Umbilical cord (tissue), 2 donors: ENCODE measurements around the gene BLTP3B. TPM values are rescaled to one million over a fixed set of nuclear protein-coding genes. Genes with fewer than 3 reads are reported as not detected.
"Not testable (repeated sequence)": the region's sequence is repeated elsewhere in the genome, so short reads cannot be mapped to it uniquely, and the experiment has no call there.

Source experiments
- DNase-seq: peaks from one replicate; pipeline ENCODE4 v3.0.0-alpha.2; 2015; ENCODE audit warnings: low spot score
- total RNA-seq: library from RNA; depleted of rRNA; stranded (reverse); fragments of >200 nt; gene quantifications from one replicate; pipeline ENCODE4 v1.2.3, GENCODE V29; 2014; ENCODE audit warnings: low replicate concordance; ENCODE audit not compliant: insufficient read depth

BLTP3B gene
- 104 TPM for total RNA-seq

GRCh38 chr12:100142851-100143559 lies at the start of gene BLTP3B:
Gene BLTP3B (minus strand): TSS chr12:100142874. CDS start chr12:100142635, 239 bp downstream.
- DNase-seq: peak; percentile 89

DNA sequence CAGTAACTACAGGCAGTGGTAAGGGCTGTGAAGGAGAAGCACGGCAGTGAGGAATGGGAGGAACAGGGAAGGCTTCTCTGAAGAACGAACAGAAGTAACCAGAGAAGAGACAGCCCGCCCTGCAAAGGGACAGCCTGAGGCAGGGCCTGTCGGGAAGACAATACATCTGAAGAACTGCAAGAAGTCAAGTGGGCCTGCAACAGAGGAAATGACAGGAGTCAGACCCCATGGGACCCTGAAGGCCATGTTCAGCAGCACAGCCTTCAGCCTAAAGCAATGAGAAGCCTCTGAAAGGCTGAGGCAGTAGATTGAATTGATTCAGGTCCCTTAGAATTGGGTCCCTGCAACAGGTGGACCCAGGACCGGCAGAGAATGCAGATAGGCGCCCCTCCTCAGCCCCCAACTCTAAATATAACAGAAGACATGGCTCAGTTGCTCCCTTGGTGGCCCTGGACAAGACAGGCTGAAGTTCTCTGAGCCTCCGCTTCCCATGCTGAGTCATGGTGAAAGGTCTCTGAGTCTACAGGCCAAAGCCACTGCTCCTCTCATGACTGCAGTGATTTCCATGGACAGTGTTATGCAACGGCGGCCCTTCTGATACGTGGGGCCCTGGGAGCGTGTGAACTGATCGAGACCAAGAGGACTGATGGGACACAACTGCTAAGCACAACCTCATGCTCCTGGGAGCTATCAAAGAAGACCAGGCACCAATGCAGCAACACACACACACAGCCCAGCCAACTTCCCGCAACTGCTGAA lies 47.1 kb upstream of the BLTP3B start:
- no peak for DNase-seq

- not testable (repeated sequence) for DNase-seq
Observed at GRCh38 chr12:100188888-100189635, 46.4 kb upstream of the BLTP3B start.

- DNase-seq: no peak
Observed at GRCh38 chr12:100187857-100188519, 45.3 kb upstream of the BLTP3B start.

DNA sequence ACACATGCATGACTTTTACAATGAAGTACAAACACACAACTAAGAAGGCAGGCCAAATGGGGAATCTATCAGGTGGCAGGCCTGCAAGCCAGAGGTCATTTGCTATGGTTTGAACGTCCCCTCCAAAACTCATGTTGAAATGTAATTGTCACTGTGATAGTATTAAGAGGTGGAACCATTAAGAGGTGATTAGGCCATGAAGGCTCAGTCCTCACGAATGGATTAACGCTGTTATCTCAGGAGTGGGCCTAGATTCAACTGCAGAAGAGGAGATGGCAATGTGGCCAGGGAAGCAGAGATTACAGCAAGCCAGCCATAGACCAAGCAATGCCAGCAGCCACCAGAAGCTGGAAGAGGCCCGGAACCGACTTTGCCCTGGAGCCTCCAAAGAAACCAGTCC lies 44.4 kb upstream of the BLTP3B start:
- DNase-seq: no peak

DNA sequence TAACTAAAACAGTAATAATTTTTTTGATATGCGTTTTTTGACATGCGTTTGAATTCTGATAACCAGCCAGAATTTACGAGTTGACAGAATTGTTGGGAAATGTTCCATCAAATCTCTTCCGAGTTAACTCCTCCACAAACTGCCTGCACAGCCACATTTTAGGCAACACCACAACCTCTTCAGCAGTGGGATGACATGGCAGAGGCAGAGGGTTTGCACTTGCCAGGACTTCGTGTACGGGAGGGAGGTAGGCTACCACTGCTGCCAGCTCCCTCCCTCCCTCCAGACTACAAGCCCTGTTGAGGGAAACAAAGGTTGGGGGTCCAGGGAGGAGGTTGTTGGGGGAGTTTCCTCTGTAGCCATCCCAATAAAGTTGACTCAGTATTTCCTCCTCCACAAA lies 43.4 kb upstream of the BLTP3B start:
- no peak for DNase-seq

GRCh38 chr12:100185361-100185894 lies 42.8 kb upstream of the BLTP3B start:
- DNase-seq: peak; percentile 8

DNA sequence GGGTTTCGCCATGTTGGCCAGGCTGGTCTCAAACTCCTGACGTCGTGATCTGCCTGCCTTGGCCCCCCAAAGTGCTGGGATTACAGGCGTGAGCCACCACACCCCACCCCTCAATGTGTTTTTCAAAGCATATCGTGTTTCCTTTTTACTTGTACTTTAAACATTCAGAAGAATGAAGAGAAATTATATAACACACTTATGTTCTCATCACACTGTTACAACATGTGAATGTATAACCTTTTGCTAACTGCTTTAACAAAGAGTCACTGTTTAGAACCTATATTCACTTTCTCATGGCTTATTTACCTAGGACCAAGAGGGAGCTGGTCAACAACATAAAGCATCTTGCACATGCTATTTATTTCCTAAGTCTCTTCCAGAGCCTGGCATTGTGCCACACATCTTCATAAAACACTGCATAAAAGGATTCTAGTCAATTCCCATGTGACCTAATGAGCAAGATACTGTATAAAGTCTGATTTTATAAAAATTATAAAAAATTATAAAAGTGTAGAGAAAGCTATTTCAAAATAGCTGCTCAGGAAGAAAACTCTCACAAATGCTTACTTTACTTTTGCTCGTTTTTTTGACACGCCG lies 42.0 kb upstream of the BLTP3B start:
- DNase-seq: no peak

DNA sequence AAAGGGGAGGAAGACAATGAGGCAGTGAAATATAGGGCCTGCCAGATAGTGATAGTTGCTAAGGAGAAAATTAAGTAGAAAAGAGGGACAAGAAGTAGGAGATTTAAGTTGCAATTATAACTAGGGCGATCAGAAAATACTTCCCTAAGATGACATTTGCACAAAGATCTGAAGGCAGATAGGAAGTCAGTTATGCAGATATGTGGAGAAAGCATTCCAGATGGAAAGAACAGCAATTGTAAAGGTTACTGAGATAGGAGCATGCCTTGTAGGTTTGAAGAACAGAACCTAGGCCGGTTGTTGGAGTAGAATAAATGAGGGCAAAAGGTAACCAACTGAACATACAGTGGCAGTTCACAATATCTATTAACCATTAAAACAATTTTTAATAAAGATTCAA lies 36.6 kb upstream of the BLTP3B start:
- no peak for DNase-seq

GRCh38 chr12:100176493-100176892 lies 33.8 kb upstream of the BLTP3B start:
- not testable (repeated sequence) for DNase-seq

DNA sequence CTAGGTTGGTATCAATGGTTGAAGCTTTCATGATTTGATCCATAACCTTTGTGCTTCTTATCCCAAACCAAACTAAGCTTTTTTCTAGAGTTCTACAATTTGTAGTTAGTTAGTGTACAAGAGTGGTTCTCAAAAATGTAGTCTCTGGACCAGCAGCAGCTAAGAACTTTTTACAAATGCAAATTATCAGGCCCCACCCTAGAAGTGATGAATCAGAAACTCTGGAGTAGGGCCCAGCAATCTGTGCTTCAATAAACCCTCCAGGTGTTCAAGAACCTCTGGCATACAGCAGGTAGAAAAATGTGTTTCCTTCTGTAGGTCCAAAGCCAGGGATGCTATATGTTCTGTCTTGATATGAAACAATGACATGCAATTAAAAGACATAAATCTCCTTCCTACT lies 31.8 kb upstream of the BLTP3B start:
- no peak for DNase-seq

GRCh38 chr12:100173111-100173510 lies 30.4 kb upstream of the BLTP3B start:
- no peak for DNase-seq

DNA sequence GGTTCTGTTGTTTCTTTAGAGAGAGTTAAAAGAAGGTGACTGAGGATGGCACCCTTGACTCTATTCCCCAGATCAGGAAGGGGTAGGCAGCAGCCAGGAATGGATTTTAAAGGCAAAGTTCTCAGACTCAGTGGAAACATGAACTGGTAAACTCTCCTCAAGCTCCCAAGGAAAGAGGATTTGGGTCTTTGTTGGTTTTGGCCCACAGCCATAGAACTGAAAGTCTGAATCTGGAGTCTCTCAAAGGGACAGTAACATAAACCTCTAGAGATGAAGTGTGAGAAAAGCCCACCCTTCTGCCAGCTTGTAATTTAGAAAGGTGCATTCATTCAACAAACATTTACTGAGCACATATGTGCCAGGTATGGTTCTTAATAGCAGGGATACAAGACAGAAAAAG lies 28.6 kb upstream of the BLTP3B start:
- DNase-seq: peak; percentile 64

DNA sequence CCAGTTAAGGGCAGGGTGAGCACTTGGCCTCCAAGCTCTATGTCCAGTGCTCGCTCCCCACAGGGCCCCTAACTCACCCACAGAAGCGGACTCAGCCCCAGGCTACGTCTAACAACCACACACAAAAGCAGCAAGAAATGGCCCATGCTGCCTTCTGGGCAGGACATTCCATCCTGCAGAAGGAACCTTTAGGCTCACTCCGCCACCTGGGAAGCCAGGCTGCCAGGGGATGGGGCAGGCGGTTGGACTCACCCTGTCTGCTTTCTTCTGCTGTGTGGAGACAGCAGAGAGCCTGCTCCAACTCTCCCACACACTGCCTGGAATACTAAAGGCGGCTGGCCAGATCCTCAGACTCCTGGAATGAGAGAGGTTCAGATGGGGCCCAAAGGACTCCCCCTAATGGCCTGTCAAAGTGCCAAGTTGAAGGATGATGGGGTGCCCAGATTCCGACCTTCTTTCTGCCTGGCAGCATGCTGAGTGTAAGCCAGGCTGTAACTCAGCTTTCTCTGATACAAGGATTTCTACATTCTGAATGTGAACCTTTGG lies 27.7 kb upstream of the BLTP3B start:
- peak; percentile 28 for DNase-seq

DNA sequence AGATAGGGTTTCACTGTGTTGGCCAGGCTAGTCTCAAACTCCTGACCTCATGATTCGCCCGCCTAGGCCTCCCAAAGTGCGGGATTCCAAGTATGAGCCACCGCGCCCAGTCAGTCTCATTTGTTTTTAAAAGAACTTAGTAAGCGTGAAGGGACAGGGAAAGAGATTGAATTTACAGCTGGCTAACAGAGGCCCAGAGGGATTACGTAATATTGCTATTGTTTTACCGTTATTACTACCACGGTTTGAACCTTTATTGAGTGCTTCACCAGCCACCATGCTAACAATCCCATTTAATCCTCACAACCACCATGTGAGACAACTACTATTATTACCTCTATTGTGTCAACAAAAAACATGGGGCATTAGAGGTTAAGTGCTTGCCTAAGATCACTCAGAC lies 26.7 kb upstream of the BLTP3B start:
- no peak for DNase-seq

DNA sequence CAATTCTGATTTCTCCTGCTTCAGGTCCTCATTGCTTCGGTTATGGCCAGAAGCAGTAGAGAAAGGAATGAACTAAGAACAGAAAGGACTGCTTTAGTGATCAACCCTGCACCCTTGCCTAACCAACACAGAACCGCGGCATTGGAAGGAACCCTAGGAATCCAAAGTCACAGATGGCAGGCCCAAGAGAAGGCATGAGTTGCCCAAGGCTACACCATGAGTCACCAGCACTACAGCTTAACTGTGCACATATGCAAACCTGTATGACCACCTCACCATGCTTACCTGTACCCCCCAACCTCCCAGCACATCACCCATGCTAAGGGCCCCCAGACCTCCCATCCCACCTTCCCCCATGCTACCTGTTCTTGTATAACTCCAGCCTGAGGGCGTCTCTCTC lies 25.9 kb upstream of the BLTP3B start:
- no peak for DNase-seq

GRCh38 chr12:100166232-100166631 lies 23.6 kb upstream of the BLTP3B start:
- no peak for DNase-seq

- DNase-seq: no peak
Observed at GRCh38 chr12:100165356-100165755, 22.7 kb upstream of the BLTP3B start.

- no peak for DNase-seq
Observed at GRCh38 chr12:100164153-100164704, 21.6 kb upstream of the BLTP3B start.

DNA sequence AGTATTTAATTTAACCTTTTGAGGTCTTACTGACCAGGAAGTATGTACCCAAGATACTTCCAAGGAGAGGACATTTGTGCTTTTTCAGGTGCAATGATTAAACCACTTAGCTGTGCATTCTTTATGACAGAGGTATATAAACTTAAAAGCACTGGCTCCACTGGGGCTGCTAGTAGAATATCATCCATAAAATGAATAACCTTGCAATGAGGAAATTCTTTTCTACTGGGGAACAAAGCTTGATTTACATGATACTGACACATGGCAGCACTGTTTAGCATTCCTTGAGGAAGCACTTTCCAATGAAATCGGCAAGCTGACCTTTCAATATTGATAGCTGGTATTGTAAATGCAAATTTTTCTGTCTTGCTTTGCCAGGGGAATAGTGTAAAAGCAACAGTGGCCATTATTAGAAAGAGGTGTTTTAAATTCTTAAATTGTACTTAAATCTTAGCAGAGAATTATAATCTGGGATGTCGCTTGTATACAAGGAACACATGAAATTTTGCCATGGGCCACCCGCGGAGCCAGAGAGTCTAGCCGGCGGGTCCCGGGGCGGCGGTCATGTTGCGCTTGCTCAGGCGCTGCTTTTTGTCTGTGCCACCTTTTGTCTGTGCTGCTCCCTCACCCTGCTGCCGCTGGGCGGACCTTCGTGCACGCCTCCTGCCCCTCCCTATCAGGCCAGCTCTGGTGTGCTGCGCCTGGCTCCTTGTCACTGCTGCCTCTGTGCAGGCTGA lies 20.9 kb upstream of the BLTP3B start:
- DNase-seq: peak; percentile 71
